C4-2B (cell line): ENCODE data around the gene PTPRD.

Experiments
- ZFX ChIP-seq: fragments of 450-650 bp; IDR thresholded peaks from 2 replicates; pipeline ENCODE4 v1.6.1; 2017
- TF ChIP-seq, protein P1 (sequence below): fragments of 450-650 bp; conservative IDR thresholded peaks from 2 replicates; pipeline ENCODE4 v1.5.1; 2017; ENCODE audit warnings: mild to moderate bottlenecking

DNA sequence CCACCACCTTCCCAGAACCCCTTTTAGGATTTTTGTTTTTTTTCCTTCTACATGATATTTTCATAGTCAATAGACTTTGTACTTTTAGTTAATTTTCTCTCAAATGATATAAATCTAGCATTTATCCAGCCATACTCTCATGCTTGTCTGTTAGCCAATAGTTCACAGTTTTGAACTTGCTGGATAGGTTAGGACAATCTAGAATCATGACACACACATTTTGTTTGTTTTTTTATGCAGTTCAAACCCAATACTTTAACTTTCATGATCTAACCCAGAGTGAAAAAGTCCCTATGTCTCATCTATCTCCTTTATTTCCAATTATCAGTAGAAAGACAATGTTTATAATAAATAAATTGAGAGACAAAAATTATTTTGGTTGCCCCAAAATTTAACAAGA lies 2303.5 kb downstream of the PTPRD start:
- TF ChIP-seq, protein P1, sequence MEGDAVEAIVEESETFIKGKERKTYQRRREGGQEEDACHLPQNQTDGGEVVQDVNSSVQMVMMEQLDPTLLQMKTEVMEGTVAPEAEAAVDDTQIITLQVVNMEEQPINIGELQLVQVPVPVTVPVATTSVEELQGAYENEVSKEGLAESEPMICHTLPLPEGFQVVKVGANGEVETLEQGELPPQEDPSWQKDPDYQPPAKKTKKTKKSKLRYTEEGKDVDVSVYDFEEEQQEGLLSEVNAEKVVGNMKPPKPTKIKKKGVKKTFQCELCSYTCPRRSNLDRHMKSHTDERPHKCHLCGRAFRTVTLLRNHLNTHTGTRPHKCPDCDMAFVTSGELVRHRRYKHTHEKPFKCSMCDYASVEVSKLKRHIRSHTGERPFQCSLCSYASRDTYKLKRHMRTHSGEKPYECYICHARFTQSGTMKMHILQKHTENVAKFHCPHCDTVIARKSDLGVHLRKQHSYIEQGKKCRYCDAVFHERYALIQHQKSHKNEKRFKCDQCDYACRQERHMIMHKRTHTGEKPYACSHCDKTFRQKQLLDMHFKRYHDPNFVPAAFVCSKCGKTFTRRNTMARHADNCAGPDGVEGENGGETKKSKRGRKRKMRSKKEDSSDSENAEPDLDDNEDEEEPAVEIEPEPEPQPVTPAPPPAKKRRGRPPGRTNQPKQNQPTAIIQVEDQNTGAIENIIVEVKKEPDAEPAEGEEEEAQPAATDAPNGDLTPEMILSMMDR, result no peak
- no peak for TF ChIP-seq ZFX
